ENCODE measurements around the gene INPP5D.

INPP5D gene

GRCh38 chr2:233211548-233211895 is 151.4 kb downstream of the INPP5D start:
- DNase-seq (ENCODE audit: low read depth): no peak

- no peak for DNase-seq (ENCODE audit: low read depth)
Observed at GRCh38 chr2:233213011-233213410, 152.9 kb downstream of the INPP5D start.

- no peak for DNase-seq (ENCODE audit: low read depth)
Observed at GRCh38 chr2:233213975-233214374, 153.8 kb downstream of the INPP5D start.

GRCh38 chr2:233217892-233218377 is 157.8 kb downstream of the INPP5D start:
- no peak for DNase-seq (ENCODE audit: low read depth)

- DNase-seq (ENCODE audit: low read depth): no peak
Observed at GRCh38 chr2:233218836-233219235, 158.7 kb downstream of the INPP5D start.

- DNase-seq (ENCODE audit: low read depth): no peak
Observed at GRCh38 chr2:233219848-233220247, 159.7 kb downstream of the INPP5D start.

GRCh38 chr2:233221378-233222063 is 161.4 kb downstream of the INPP5D start:
- no peak for DNase-seq (ENCODE audit: low read depth)

GRCh38 chr2:233223059-233223894 is 163.1 kb downstream of the INPP5D start:
- DNase-seq (ENCODE audit: low read depth): no peak

- DNase-seq (ENCODE audit: low read depth): no peak
Observed at GRCh38 chr2:233225230-233226068, 165.3 kb downstream of the INPP5D start.

GRCh38 chr2:233226511-233227031 is 166.4 kb downstream of the INPP5D start:
- no peak for DNase-seq (ENCODE audit: low read depth)

GRCh38 chr2:233227346-233227978 is 167.3 kb downstream of the INPP5D start:
- DNase-seq (ENCODE audit: low read depth): no peak

- no peak for DNase-seq (ENCODE audit: low read depth)
Observed at GRCh38 chr2:233228376-233228775, 168.2 kb downstream of the INPP5D start.

- no peak for DNase-seq (ENCODE audit: low read depth)
Observed at GRCh38 chr2:233233618-233234230, 173.6 kb downstream of the INPP5D start.

GRCh38 chr2:233234264-233234663 is 174.1 kb downstream of the INPP5D start:
- no peak for DNase-seq (ENCODE audit: low read depth)

GRCh38 chr2:233234996-233235395 is 174.9 kb downstream of the INPP5D start:
- DNase-seq (ENCODE audit: low read depth): no peak

- no peak for DNase-seq (ENCODE audit: low read depth)
Observed at GRCh38 chr2:233235977-233236376, 175.8 kb downstream of the INPP5D start.

GRCh38 chr2:233236820-233237589 is 176.9 kb downstream of the INPP5D start:
- DNase-seq (ENCODE audit: low read depth): no peak

GRCh38 chr2:233240897-233241296 is 180.8 kb downstream of the INPP5D start:
- peak; percentile 16 for DNase-seq (ENCODE audit: low read depth)

- DNase-seq (ENCODE audit: low read depth): no peak
Observed at GRCh38 chr2:233241803-233242202, 181.7 kb downstream of the INPP5D start.

GRCh38 chr2:233242231-233242927 is 182.2 kb downstream of the INPP5D start:
- DNase-seq (ENCODE audit: low read depth): no peak

Data from activated gamma-delta T cell treated with anti-CD3 and anti-CD28 coated beads, Interleukin-2, amount 50 U/mL, for 16 hours (primary cell).